K562 (cell line): Measurements from ENCODE around the gene IQCN. TPM values are rescaled to one million over a fixed set of nuclear protein-coding genes. Genes with fewer than 3 reads are reported as not detected.
A peak's percentile ranks its signal among the peaks of the same experiment; 100 is the strongest.

ENCODE experiments used
- ATF2 ChIP-seq: sonication (generic); formaldehyde crosslinking; IDR thresholded peaks from 2 replicates; pipeline ENCODE4 v1.8.1; 2022; ENCODE audit warnings: missing genetic modification reagents
- BCLAF1 ChIP-seq, 2 experiments: fragments of 450-650 bp in 1 of 2; IDR thresholded peaks; 2 replicates each; pipeline ENCODE4 v1.6.1; 2011 to 2017; ENCODE audit warnings: low read depth in 2 of 2, antibody characterized with exemption in 1 of 2, borderline replicate concordance in 1 of 2, low read length in 1 of 2, mild to moderate bottlenecking in 1 of 2, mixed read lengths in 1 of 2; ENCODE audit not compliant: control insufficient read depth in 1 of 2
- BRD9 ChIP-seq: fragments of 450-650 bp; IDR thresholded peaks from 2 replicates; pipeline ENCODE4 v1.6.1; 2018; ENCODE audit warnings: low read depth; ENCODE audit not compliant: partially characterized antibody
- DPF2 ChIP-seq: fragments of 450-650 bp; IDR thresholded peaks from 2 replicates; pipeline ENCODE4 v1.6.1; 2016
- E2F4 ChIP-seq: sonication (generic); formaldehyde crosslinking; IDR thresholded peaks from 2 replicates; pipeline ENCODE4 v1.8.0; 2022; ENCODE audit warnings: mild to moderate bottlenecking, low read depth, missing genetic modification reagents
- JUND ChIP-seq, 2 experiments: IDR thresholded peaks; 2 replicates in 1 of 2; 3 replicates in 1 of 2; pipeline ENCODE4 v1.6.1; 2011; ENCODE audit warnings: borderline replicate concordance in 2 of 2, low read depth in 2 of 2, low read length in 2 of 2, improper control_type of control experiment in 1 of 2, missing biosample characterization in 1 of 2, missing genetic modification characterization in 1 of 2, missing genetic modification reagents in 1 of 2
- MNT ChIP-seq, 2 experiments: fragments of 450-650 bp; conservative IDR thresholded peaks; 2 replicates each; pipeline ENCODE4 v1.6.1; 2017; ENCODE audit warnings: mild to moderate bottlenecking in 2 of 2, moderate library complexity in 2 of 2
- RCOR1 ChIP-seq, 2 experiments: IDR thresholded peaks; 2 replicates each; pipeline ENCODE4 v1.6.1; 2012; ENCODE audit warnings: low read depth in 2 of 2, low read length in 2 of 2, borderline replicate concordance in 1 of 2, improper control_type of control experiment in 1 of 2
- RNF2 ChIP-seq: sonication (generic); IDR thresholded peaks from 2 replicates; pipeline ENCODE4 v1.6.1; 2016
- SMAD4 ChIP-seq: fragments of 250-450 bp; sonication (Bioruptor Pico); conservative IDR thresholded peaks from 2 replicates; pipeline ENCODE4 v1.8.0; 2021; ENCODE audit warnings: inconsistent platforms, mild to moderate bottlenecking, moderate library complexity
- SOX6 ChIP-seq: fragments of 450-650 bp; IDR thresholded peaks from 2 replicates; pipeline ENCODE4 v1.6.1; 2014; ENCODE audit warnings: mild to moderate bottlenecking
- ZKSCAN1 ChIP-seq: fragments of 150-350 bp; IDR thresholded peaks from 2 replicates; pipeline ENCODE4 v1.6.1; 2016; ENCODE audit warnings: low read depth, low read length
- ZNF41 ChIP-seq: fragments of 250-450 bp; sonication (Bioruptor Pico); conservative IDR thresholded peaks from 2 replicates; pipeline ENCODE4 v1.4.0; 2020; ENCODE audit warnings: mild to moderate bottlenecking
- ZNF639 ChIP-seq, 2 experiments: fragments of 200-800 bp in 1 of 2; sonication (Bioruptor generic) in 1 of 2; sonication (generic) in 1 of 2; formaldehyde crosslinking in 1 of 2; IDR thresholded peaks in 1 of 2; conservative IDR thresholded peaks in 1 of 2; 2 replicates each; pipeline versions ENCODE4 v1.5.0 to v1.6.1; 2016 to 2020; ENCODE audit warnings: missing compliant biosample characterization in 1 of 2, missing genetic modification characterization in 1 of 2, missing genetic modification reagents in 1 of 2
- ZNF717 ChIP-seq: fragments of 250-450 bp; sonication (Bioruptor Pico); IDR thresholded peaks from 2 replicates; pipeline ENCODE4 v1.5.0; 2021
- polyA plus RNA-seq, 8 experiments: library from polyadenylated mRNA; depleted of rRNA in 4 of 8; stranded (reverse) in 5 of 8; unstranded in 3 of 8; fragments of >200 nt; fragmentation: Nextera tagmentation in 2 of 8; fragmentation: Illumina TruSeq in 1 of 8; extraction: Ambion mirVana in 2 of 8; extraction: Trizol in 1 of 8; gene quantifications; 2 replicates each; pipeline versions ENCODE4 v1.2.1 to v1.2.3, GENCODE V29; 2011 to 2014; ENCODE audit warnings: inconsistent platforms in 1 of 8, missing spikeins in 1 of 8
- total RNA-seq, 7 experiments: library from RNA; depleted of rRNA in 6 of 7; stranded (reverse); fragments of >200 nt in 6 of 7; fragmentation: Illumina TruSeq in 2 of 7; extraction: Trizol in 2 of 7; gene quantifications; 2 replicates each; pipeline versions ENCODE4 v1.2.1 to v1.2.3, GENCODE V29; 2011 to 2021; ENCODE audit warnings: low replicate concordance in 1 of 7

IQCN gene
- total and polyA plus RNA-seq, 9 of the 15 experiments (the other 6 are each of a cell fraction or from before 2014, with no cell fraction given), result 0.01 to 0.07 (median 0.04) TPM; not detected in 3

GRCh38 chr19:18223860-18224524 lies 50.3 kb downstream of the IQCN start (continued):
- TF ChIP-seq DPF2 (peak; percentile 89), ATF2 (CRISPR knock-in tag) (no peak), JUND (IDR thresholded peaks at IDR 0.05; ENCODE audit: borderline replicate concordance, low read depth, low read length) (peak; percentile 67; the same call in 1 of the 2 replicates), JUND (tag; IDR thresholded peaks at IDR 0.05; ENCODE audit: borderline replicate concordance, low read depth, low read length) (no peak), RNF2 (peak; percentile 80), BRD9 (peak; percentile 78), RCOR1 (IDR thresholded peaks at IDR 0.05; ENCODE audit: borderline replicate concordance in 1 of 2, low read depth in 2 of 2, low read length in 2 of 2) (peak in 1 of 2 experiments; percentile 88; a peak in 2 of 4 replicates), ZKSCAN1 (peak; percentile 73; the same call in 1 of the 2 replicates), SMAD4 (CRISPR knock-in tag) (peak; percentile 82), ZNF639 (CRISPR knock-in tag; conservative IDR thresholded peaks at IDR 0.05 in 1 of 2, IDR thresholded peaks at IDR 0.05 in 1 of 2) (peak in 1 of 2 experiments; percentile 89; a peak in 2 of 4 replicates), MNT (conservative IDR thresholded peaks at IDR 0.05) (peak in 1 of 2 experiments; percentile 85; a peak in 3 of 4 replicates), SOX6 (peak; percentile 68; the same call in 1 of the 2 replicates), BCLAF1 (IDR thresholded peaks at IDR 0.05; ENCODE audit: borderline replicate concordance in 1 of 2, control insufficient read depth in 1 of 2, low read depth in 2 of 2, low read length in 1 of 2) (no peak), ZNF41 (CRISPR knock-in tag) (no peak), E2F4 (CRISPR knock-in tag) (no peak), ZNF717 (no peak)
